PC-3 (cell line): ENCODE results near the gene CEP120.

Experiments
- EZH2phosphoT487 ChIP-seq: fragments of 300-600 bp; sonication (generic); IDR thresholded peaks from 2 replicates; pipeline ENCODE4 v1.6.1; 2018; ENCODE audit warnings: mild to moderate bottlenecking, antibody characterized with exemption, low read length, borderline replicate concordance
- TF ChIP-seq, protein P1 (sequence below): fragments of 300-600 bp; sonication (generic); conservative IDR thresholded peaks from 2 replicates; pipeline ENCODE4 v1.5.1; 2017; ENCODE audit warnings: antibody characterized with exemption, low read depth, mild to moderate bottlenecking, low read length

DNA sequence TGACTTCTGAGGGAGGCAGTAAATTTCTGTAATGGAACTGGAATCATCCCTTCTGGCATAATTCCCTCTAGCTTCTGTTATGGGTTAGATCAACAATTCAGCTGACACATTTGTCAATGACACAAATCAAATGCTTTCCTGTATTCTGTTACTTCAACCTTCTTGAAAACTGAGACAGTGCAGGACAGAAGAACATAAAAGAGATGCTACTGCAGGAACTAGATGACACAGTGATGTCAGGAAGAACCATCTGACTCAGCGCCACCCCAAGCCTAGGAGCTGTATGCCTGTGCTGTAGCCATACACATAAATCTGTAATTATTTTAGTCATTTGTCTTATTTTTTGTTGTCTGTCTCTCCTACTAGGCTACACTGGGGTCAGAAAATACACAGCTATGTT lies 18.2 kb upstream of the CEP120 start:
- TF ChIP-seq, protein P1, sequence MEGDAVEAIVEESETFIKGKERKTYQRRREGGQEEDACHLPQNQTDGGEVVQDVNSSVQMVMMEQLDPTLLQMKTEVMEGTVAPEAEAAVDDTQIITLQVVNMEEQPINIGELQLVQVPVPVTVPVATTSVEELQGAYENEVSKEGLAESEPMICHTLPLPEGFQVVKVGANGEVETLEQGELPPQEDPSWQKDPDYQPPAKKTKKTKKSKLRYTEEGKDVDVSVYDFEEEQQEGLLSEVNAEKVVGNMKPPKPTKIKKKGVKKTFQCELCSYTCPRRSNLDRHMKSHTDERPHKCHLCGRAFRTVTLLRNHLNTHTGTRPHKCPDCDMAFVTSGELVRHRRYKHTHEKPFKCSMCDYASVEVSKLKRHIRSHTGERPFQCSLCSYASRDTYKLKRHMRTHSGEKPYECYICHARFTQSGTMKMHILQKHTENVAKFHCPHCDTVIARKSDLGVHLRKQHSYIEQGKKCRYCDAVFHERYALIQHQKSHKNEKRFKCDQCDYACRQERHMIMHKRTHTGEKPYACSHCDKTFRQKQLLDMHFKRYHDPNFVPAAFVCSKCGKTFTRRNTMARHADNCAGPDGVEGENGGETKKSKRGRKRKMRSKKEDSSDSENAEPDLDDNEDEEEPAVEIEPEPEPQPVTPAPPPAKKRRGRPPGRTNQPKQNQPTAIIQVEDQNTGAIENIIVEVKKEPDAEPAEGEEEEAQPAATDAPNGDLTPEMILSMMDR, result no peak
- TF ChIP-seq EZH2phosphoT487, result no peak
